Medulla oblongata (tissue), 1 donor: ENCODE results near the gene POLD4.
"Not testable (repeated sequence)": the region's sequence is repeated elsewhere in the genome, so short reads cannot be mapped to it uniquely, and the experiment has no call there.

Source experiments
- DNase-seq: peaks from one replicate; pipeline ENCODE4 v3.0.0-alpha.2; 2015; ENCODE audit errors: extremely low spot score

The POLD4 gene

DNA sequence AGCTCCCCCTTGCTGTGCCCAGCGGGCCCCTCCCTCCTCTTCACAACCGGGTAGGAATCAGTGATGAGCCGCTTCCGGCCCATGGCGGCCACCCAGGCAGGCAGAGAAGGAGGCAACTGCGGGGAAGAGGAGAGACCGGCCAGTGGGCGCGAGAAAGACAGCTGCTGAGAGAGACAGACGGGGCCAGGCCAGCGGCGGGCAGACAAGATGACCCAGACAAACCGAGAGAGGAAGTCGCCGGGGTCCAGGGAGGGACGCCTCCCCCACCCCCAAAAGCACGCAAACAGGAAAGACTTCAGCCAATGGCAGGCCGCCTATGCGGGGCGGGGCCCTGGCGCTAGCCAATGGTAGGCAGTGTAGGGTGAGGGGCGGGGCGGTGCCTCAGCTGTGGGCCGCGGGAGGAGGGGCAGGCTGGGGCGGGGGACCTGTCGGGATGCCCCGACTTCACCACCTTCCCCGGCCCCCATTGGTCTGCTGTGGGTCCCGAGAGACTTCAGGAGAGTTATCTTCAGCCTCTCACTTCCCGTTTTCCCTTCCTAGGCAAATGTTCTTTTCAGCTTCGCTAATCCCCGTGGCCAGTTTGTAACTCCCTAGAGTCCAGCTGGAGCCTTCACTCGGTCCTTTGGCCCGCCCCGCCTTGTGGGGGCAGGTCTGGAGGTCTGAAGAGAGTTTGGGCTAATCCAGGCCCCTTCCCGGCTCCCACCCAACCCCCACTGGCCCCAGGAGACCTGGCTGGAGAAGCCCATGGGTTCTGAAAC lies at the start of gene POLD4:
Gene POLD4 (minus strand): TSS at position 230 of the 758 bp plus-strand sequence. CDS start 147 bp downstream, at position 83.
- peak; percentile 98 for DNase-seq

DNA sequence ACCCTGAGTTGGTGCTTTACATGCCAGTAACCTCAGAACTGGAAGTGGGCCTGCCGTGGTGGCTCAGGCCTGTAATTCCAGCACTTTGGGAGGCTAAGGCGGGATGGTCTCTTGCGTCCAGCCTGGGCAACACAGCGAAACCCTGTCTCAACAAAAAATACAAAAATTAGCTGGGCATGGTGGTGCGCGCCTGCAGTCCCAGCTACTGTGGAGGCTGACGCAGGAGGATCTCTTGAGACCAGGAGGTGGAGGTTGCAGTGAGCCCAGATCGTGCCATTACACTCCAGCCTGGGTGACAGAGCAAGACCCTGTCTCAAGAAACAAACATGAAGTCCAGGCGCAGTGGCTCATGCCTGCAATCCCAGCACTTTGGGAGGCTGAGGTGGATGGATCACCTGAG lies 49.7 kb upstream of the POLD4 start:
- not testable (repeated sequence) for DNase-seq

DNA sequence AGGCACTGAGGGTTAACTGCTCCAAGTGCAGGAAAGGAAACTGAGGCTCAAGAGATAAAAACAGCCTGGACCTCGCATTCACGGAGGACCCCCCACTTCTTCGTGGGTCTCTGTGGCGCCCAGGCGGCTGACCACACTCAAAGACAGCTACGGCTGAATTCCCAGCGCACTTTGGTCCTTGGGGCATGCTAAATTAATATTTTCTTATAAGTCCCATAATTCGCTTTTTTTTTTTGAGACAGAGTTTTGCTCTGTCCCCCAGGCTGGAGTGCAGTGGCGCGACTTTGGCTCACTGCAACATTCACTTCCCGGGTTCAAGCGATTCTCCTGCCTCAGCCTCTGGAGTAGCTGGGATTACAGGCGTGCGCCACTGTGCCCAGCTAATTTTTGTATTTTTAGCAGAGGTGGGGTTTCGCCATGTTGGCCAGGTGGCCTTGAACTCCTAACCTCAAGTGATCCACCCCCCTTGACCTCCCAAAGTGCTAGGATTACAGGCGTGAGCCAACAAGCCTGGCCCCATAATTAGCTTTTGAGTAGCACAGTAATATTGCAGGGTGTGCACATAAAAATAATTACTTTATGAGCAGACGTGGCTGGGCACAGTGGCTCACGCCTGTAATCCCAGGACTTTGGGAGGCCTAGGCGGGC lies 49.0 kb upstream of the POLD4 start:
- not testable (repeated sequence) for DNase-seq

DNA sequence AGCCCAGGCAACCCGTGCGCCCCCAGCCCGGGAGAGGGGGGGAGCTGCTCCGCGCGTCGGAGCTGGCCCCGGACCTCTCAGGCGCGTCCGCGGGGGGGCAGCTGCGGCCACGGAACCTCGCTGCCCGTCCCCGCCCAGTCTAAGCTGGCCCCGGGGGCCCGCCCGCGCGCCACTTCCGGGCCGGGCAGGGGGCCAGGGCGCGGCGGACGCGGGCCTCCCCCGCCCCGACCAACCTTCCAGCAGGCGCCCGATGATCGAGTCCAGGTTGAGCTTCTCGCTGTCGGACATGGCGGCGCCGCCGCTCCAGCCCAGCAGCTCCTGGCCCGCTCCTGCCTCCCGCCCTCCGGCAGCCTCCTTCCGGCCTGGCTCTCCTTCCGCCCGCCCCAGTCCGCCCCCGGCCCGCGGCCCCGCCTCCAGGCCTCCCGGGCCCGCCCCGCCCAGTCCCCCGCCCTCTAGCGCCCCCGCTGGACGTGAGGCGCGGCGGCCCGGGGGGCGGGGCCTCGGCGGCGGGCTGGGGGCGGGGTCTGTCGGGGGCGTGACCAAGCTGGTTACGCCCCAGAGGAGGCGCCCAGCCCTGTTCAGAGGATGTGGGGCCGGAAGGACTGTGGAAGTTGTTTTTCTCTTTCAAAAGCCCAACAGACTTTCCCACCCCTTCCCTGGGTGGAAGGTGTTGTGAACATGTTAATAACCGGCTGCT lies 48.3 kb upstream of the POLD4 start, which contains the start of gene PPP1CA:
Gene PPP1CA (minus strand): TSS at position 364 of the 697 bp plus-strand sequence. CDS start 76 bp downstream, at position 288.
- peak; percentile 92 for DNase-seq

DNA sequence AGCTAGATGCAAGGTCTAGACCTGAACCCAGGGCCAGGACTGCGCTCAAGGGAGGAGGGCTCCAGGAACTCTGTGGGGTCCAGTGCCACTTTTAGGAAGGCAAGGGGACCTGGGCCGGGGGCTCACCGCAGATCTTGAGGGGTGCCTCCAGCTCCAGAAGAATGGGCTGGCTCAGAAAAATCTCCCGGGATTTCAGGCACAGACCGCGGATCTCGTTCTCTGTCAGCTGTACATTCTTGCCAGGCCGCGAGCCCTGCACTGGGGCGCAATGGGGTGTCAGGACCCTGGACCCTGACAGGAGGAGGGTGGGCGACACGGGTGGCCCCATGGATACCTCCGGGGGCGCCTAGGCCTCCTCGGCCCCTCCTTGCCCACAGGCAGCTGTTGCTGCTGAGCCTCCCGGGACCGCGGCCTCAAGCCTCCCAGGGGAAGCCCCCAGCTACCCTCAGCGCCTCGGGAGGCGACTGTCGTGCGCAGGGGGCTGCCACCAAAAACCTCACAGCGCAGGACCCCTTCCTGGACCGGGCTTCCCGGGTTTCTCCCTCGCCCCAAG lies 47.7 kb upstream of the POLD4 start:
- DNase-seq, result no peak

DNA sequence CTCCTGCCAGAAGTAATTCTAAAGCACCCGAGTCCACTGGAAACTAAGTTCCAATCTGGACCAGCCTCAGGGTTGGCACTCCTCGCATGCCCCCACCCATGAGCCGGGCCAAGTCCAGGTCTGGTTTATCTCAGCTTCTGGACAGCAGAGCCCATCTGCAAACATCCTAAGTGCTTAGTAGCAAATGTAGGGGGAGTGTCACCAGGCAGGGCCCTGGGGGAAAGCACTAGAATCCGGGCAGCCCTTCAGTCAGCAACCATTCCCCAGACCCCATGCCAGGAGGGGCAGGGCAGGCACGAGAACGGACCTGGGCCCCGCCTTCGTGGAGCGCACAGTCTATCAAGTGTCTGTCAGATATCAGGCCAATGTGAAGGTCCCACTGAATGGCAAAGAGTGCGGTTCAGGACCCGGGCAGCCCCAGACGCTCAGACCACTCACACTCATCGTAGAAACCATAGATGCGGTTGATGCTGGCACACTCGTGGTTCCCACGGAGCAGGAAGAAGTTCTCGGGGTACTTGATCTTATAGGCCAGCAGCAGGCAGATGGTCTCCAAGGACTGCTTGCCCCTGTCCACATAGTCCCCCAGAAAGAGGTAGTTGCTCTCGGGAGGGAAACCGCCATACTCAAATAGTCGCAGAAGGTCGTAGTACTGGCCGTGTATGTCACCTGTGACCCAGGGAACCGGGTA lies 47.0 kb upstream of the POLD4 start:
- DNase-seq, result no peak

DNA sequence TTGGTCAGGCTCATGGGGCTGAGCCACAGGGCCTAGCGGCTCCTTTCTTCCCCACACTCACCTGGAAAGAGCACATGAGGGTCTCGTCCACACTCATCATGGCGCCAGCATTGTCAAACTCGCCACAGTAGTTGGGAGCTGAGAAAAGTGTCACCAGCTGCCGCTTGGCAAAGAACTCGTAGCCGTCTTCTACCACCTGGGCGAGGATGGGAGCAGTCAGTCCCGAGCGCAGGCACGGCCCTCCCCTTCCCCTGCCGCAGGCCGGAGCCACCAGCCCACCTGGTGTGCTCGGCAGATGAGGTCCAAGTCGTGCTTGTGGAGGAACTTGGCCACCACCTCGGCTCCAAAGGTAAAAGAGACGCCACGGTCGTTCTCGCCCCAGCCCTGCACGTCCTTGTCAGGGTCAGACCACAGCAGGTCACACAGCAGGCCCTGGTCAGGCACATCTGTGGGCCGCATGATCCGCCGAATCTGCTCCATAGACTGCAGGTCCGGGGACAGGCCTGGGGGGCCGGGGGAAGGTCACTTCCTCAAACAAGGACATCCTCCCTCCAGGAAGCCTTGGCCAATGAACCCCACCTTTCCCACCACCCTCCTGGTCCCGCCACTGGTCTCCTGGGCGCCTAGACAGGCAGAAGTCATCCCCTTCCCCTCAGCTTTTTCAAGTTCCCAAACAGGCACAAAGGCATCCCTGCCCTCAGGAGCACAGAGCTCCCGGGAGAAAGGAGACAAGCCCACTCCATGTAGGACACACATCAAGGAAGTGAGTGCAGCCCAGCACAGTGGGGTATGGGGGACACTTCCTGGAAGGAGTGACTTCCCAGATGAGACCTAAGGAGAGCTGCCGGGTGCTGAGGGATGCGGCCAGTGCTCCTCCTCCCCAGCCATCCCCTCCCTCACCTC lies 45.6 kb upstream of the POLD4 start:
- no peak for DNase-seq

DNA sequence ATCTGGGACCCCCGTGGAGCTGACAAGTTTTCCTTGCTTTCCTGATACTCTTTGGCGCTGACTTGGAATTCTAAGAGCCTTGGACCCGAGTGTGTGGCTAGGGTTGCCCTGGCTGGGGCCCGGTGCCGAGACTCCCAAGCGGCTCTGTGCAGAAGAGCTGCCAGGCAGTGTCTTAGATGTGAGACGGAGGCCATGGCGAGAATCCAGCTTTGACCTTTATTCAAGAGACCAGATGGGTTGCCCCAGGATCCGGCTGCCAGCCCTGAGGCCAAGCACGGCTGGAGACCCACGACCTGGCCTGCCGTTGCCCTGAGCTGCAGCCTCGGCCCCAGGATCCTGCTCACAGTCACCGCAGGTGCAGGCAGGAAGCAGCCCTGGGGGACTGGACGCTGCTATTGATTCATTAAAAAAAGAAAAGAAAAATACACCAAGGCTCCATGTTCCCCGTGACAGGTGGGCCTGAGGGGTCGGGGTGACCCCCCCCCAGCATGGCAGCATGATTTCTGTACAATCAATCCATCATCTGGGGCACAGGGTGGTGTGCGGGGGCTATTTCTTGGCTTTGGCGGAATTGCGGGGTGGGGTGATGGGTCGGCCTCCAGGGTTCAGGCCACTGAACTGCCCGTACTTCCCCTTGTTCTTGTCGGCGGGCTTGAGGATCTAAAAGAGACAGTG lies 44.8 kb upstream of the POLD4 start:
- no peak for DNase-seq

DNA sequence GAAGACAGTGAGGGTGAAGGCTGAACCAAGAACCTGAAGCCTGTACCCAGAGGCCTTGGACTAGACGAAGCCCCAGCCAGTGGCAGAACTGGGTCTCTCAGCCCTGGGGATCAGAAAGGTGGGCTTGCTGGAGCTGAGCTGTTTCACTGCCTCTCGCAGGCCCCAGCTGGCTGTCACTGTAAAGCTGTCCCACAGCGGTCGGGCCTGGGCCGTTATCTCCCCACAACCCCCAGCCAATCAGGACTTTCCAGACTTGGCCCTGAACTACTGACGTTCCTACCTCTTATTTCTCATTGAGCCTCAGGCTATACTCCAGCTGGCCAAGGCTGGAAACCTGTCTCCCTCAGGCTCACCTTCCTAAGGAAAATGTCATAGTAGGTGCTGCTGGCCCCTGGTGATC lies 44.2 kb upstream of the POLD4 start:
- no peak for DNase-seq

DNA sequence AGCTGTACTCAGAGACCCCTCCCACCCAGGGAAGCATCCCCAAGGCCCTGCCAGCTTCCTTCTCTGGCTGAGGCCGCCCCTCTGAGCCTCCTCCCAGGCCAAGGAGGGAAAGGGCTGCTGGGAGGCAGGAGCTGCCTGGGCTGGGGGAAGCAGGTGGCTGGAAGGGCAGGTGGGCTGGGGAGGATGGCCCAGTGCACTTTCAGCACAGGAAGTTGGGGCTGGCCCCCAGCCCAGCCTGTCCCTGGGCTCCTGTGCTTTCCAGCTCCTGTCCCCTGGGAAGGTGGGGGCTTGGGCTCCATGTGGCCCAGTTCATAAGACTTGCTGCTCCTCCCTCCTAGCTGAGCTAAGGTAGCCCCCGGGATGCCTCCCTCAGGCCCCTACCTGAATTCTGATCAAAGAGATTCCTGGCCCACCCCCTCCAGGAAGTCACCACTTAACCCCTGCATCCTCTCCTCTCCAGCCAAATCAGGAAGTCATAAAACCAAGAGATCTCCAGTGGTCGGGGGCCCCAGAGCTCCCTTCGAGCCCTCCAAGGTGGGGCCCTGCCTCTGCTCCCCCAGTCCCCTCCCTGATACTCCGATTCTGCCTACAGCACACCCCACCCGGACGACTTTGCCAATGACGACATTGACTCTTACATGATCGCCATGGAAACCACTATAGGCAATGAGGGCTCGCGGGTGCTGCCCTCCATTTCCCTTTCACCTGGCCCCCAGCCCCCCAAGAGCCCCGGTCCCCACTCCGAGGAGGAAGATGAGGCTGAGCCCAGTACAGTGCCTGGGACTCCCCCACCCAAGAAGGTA lies 43.4 kb upstream of the POLD4 start:
- no peak for DNase-seq

DNA sequence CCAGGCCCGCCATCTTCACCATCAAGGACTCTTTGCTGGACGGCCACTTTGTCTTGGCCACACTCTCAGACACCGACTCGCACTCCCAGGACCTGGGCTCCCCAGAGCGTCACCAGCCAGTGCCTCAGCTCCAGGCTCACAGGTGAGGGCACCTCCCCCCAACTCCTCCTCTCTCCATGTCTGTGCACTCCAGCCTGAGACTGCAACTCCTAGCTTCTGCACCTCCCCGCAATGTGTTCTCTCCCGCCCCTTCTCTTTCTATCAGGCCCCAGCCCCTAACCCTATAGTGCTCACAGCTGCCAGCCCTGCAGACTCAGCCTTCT lies 42.9 kb upstream of the POLD4 start:
- no peak for DNase-seq

DNA sequence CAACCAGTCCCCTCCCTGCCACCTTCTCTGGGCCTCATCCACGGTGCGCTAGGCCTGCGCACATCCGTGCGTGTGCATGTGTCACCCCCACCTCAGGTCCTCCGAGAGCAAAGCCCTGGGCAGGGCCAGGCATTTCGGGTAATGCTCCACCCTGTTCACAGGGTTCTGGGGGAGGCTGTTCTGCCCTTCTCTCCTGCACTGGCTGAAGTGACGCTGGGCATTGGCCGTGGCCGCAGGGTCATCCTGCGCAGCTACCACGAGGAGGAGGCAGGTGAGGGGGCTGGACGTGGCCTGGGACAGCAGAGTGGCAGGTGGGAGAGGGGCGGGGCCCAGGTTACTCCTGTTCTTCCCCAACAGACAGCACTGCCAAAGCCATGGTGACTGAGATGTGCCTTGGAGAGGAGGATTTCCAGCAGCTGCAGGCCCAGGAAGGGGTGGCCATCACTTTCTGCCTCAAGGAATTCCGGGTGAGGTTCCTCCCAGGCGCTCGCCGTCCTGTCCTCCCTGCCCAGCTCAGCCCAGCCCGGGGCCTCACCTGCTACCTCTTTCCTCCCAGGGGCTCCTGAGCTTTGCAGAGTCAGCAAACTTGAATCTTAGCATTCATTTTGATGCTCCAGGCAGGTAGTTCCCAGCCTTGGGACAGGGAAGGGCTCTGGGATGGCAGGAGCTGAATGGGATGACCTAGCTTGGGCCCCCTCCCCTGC lies 42.4 kb upstream of the POLD4 start:
- DNase-seq, result no peak

DNA sequence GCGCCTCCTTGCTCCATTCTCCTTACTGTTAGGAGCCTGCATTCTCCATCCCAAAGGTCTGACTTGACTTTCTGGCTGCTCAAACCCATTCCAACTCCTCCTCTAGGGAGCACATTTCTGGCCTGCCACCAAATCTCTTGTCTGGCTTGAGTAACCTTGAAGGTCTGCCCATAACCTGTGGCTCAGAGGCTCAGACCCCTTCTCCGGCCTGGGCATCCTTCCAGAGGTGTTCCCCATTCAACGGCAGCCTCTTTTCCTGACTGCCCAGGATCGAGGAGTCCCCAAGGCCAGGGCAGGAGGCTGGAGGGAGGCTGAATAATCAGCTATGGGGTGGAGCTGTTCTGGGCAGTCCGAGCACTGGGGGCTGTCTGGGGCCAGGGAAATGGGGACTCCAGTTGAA lies 40.6 kb upstream of the POLD4 start:
- DNase-seq, result no peak

DNA sequence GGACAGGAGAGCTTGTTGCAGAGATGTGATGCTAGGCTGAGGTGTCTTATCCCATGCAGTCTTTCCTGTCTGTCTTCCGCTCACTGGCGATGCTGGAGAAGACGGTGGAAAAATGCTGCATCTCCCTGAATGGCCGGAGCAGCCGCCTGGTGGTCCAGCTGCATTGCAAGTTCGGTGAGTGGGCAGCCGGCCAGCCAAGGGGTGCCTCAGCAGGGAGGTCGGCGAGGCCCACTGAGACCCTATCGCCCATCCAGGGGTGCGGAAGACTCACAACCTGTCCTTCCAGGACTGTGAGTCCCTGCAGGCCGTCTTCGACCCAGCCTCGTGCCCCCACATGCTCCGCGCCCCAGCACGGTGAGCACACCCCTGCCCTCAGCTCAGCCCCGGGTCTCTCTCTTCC lies 40.1 kb upstream of the POLD4 start:
- no peak for DNase-seq

DNA sequence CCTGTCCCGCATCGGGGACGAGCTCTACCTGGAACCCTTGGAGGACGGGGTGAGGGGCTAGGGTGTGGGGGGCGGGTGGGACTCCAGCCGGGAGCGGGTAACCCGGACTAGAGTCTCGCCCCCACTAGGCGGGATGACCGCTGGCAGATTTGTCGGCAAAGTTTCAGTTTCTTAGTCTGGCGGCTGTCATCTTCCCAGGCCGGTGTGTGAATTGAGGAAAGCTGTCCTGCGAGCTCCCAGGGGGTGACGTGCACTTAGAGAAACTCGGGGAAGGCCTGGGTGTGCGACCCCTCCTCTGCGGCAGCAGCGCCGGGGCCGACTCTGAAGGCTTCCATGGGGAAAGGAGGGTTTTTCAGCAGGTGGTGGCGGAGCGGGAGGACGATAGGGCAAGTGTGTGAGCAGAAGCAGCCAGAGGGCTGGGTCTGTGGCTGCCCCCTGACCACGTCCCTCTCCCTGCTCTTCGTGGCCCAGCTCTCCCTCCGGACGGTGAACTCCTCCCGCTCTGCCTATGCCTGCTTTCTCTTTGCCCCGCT lies 38.9 kb upstream of the POLD4 start:
- DNase-seq, result no peak

DNA sequence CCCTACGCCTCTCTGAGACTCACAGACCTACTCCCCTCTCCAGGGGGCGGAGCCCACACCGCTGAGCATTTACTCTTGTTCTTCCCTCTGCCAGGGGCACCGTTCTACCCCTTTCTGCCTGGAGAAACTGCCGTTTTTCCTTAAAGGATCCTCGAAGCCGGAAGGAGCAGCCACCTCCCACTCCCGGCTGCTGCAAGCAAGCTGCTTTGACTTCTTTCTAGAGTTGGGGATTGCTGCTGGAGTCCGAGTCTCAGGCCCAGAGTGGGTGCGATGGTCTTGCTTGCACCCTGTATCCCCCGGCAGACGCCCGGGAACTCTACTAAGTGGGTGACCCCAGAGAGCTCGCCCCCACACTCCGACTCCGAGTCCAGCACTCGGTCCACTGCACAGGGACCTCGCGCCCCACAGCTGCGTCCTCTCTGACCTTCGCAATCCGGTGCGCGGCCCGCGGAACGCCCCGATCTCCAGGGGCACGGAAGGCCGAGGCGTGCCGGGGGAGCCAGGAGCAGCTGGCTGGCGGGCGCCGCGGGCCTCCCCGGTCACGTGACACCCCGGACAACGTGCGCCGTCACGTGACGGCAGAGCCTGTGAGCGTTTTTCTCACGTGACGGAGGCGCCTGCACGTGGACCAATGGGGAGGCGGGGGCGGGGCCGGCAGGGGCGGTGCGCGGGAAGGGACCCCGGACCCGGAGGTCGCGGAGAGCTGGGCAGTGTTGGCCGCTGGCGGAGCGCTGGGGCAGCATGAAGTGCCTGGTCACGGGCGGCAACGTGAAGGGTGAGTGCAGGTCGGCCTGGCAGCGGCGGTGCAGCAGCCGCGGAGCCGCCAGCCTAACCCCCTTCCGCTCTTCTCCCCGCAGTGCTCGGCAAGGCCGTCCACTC lies 38.2 kb upstream of the POLD4 start, which contains the start of gene RAD9A:
Gene RAD9A (plus strand): TSS at position 683 of the 879 bp plus-strand sequence. CDS start 59 bp downstream, at position 742.
- peak; percentile 97 for DNase-seq

DNA sequence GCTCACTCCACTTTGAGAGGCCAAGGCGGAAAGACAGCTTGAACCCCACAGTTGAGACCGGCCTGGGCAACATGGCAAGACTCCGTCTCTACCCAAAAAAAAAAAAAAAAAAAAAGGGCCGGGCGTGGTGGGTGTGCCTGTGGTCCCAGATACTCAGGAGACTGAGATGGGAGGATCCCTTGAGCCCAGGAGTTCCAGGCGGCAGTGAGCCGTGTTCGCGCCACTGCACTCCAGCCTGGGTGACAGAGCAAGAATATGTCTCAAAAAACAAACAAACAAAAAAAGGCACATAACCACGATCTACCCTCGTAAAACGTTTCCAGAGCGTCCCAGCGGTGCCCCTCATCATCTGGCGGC lies 37.6 kb upstream of the POLD4 start:
- no peak for DNase-seq
